H1 (cell line): ENCODE measurements around the gene CXCL11. TPM values are rescaled to one million over a fixed set of nuclear protein-coding genes. Genes with fewer than 3 reads are reported as not detected.

ENCODE experiments used
- CTCF ChIA-PET: fragments of 300-600 bp; sonication (Branson Sonifier 250); formaldehyde crosslinking; loops from one replicate; lab custom pipeline; 2021; ENCODE audit not compliant: partially characterized antibody; lab: Charles Lee
- POLR2A ChIA-PET: fragments of 300-600 bp; sonication (Branson Sonifier 250); formaldehyde crosslinking; loops from one replicate; lab custom pipeline; 2021; ENCODE audit warnings: inconsistent platforms; ENCODE audit not compliant: partially characterized antibody; lab: Charles Lee
- DNase-seq, 2 experiments: peaks; one replicate each; pipeline versions ENCODE4 v3.0.0 to v3.0.0-alpha.2; 2010 to 2022; ENCODE audit warnings: low spot score in 2 of 2, low read depth in 1 of 2, mixed read lengths in 1 of 2
- FAIRE-seq: peaks from 2 replicates; lab custom pipeline; 2011; peaks lifted over from hg19 to GRCh38; lab: Jason Lieb, UNC
- H2AFZ ChIP-seq: 2 replicates; pipeline ENCODE4 v1.8.1; 2012; ENCODE audit warnings: low read length, inconsistent platforms
- H2AK5ac ChIP-seq: 2 replicates; pipeline ENCODE4 v1.6.1; 2013; ENCODE audit warnings: low read depth, low read length
- H2BK120ac ChIP-seq: replicated peaks from 2 replicates; pipeline ENCODE3; 2013; ENCODE audit warnings: low read depth, low read length, inconsistent platforms
- H2BK12ac ChIP-seq: 2 replicates; pipeline ENCODE4 v1.6.1; 2013; ENCODE audit warnings: low read depth, low read length
- H2BK15ac ChIP-seq: 2 replicates; pipeline ENCODE4 v1.6.1; 2013; ENCODE audit warnings: low read length
- H2BK20ac ChIP-seq: 2 replicates; pipeline ENCODE4 v1.6.1; 2013; ENCODE audit warnings: low read length
- H2BK5ac ChIP-seq: 2 replicates; pipeline ENCODE4 v1.6.1; 2013; ENCODE audit warnings: low read depth, low read length
- H3K14ac ChIP-seq: 2 replicates; pipeline ENCODE4 v1.6.1; 2013; ENCODE audit warnings: inconsistent platforms; ENCODE audit not compliant: insufficient read length
- H3K18ac ChIP-seq: 2 replicates; pipeline ENCODE4 v1.6.1; 2013; ENCODE audit warnings: low read length; ENCODE audit errors: extremely low read depth
- H3K23ac ChIP-seq: 2 replicates; pipeline ENCODE4 v1.6.1; 2013; ENCODE audit warnings: inconsistent platforms; ENCODE audit not compliant: insufficient read length
- H3K23me2 ChIP-seq: 2 replicates; pipeline ENCODE4 v1.6.1; 2013; ENCODE audit warnings: low read depth, low read length
- H3K27ac ChIP-seq: 2 replicates; pipeline ENCODE4 v1.6.1; 2011; ENCODE audit warnings: low read depth, low read length, inconsistent platforms
- H3K27me3 ChIP-seq, 4 experiments: replicated peaks in 1 of 4; 1 replicate in 1 of 4; 2 replicates in 3 of 4; pipeline versions ENCODE4 v1.6.1 to v1.8.1; 2011 to 2013; ENCODE audit warnings: low read length in 3 of 4, mild to moderate bottlenecking in 3 of 4, inconsistent platforms in 2 of 4, mixed read lengths in 2 of 4, moderate library complexity in 1 of 4; ENCODE audit not compliant: control insufficient read depth in 3 of 4, insufficient read depth in 3 of 4; ENCODE audit errors: extremely low read depth in 1 of 4
- H3K36me3 ChIP-seq, 4 experiments: 2 replicates each; pipeline versions ENCODE4 v1.6.1 to v1.8.1; 2011 to 2013; ENCODE audit warnings: mild to moderate bottlenecking in 4 of 4, low read length in 3 of 4, moderate library complexity in 2 of 4, control low read depth in 1 of 4, inconsistent platforms in 1 of 4; ENCODE audit not compliant: insufficient read depth in 4 of 4, control insufficient read depth in 2 of 4
- H3K4ac ChIP-seq: replicated peaks from 2 replicates; pipeline ENCODE3; 2013; ENCODE audit warnings: low read length, low read depth, mixed read lengths, inconsistent platforms; ENCODE audit not compliant: insufficient read length
- H3K4me1 ChIP-seq, 4 experiments: replicated peaks in 1 of 4; 1 replicate in 1 of 4; 2 replicates in 3 of 4; pipeline versions ENCODE4 v1.6.1 to v1.8.1; 2011 to 2013; ENCODE audit warnings: low read length in 3 of 4, inconsistent platforms in 2 of 4, mixed read lengths in 1 of 4; ENCODE audit not compliant: insufficient read depth in 4 of 4, control insufficient read depth in 3 of 4
- H3K4me2 ChIP-seq, 2 experiments: 2 replicates each; pipeline versions ENCODE4 v1.6.1 to v1.8.1; 2011 to 2013; ENCODE audit warnings: low read depth in 2 of 2, low read length in 2 of 2, control low read depth in 1 of 2, inconsistent platforms in 1 of 2, mild to moderate bottlenecking in 1 of 2; ENCODE audit not compliant: insufficient read depth in 1 of 2
- H3K4me3 ChIP-seq, 4 experiments: fragments of 200-600, 300-600 bp in 1 of 4; sonication (generic), shearing (Covaris generic), sonication (Bioruptor Twin) in 1 of 4; 2 replicates each; pipeline versions ENCODE4 v1.5.1 to v1.8.1; 2011 to 2016; ENCODE audit warnings: low read length in 4 of 4, low read depth in 3 of 4, control low read depth in 2 of 4, inconsistent platforms in 2 of 4, mild to moderate bottlenecking in 2 of 4, mixed read lengths in 1 of 4, moderate library complexity in 1 of 4; ENCODE audit not compliant: insufficient read depth in 2 of 4; ENCODE audit errors: extremely low read depth in 1 of 4
- H3K56ac ChIP-seq: replicated peaks from 2 replicates; pipeline ENCODE3; 2013; ENCODE audit warnings: low read depth, mild to moderate bottlenecking, mixed read lengths, low read length, inconsistent platforms; ENCODE audit not compliant: insufficient read length
- H3K79me1 ChIP-seq: 2 replicates; pipeline ENCODE4 v1.6.1; 2013; ENCODE audit warnings: low read depth, low read length, control low read depth
- H3K79me2 ChIP-seq, 2 experiments: 2 replicates each; pipeline versions ENCODE4 v1.6.1 to v1.8.1; 2012 to 2013; ENCODE audit warnings: low read length in 2 of 2, mild to moderate bottlenecking in 2 of 2, inconsistent platforms in 1 of 2; ENCODE audit not compliant: insufficient read depth in 2 of 2, control insufficient read depth in 1 of 2
- H3K9ac ChIP-seq, 4 experiments: replicated peaks in 1 of 4; 1 replicate in 1 of 4; 2 replicates in 3 of 4; pipeline versions ENCODE4 v1.6.1 to v1.8.1; 2011 to 2013; ENCODE audit warnings: low read depth in 3 of 4, low read length in 3 of 4, control low read depth in 2 of 4, mild to moderate bottlenecking in 2 of 4, moderate library complexity in 2 of 4, inconsistent platforms in 1 of 4; ENCODE audit errors: extremely low read depth in 1 of 4
- H3K9me3 ChIP-seq, 2 experiments: 2 replicates each; pipeline versions ENCODE4 v1.6.1 to v1.8.1; 2012 to 2013; ENCODE audit warnings: mild to moderate bottlenecking in 2 of 2, moderate library complexity in 2 of 2, control low read depth in 1 of 2, inconsistent platforms in 1 of 2, low read depth in 1 of 2, low read length in 1 of 2, mixed read lengths in 1 of 2; ENCODE audit not compliant: insufficient read depth in 2 of 2
- H4K20me1 ChIP-seq, 2 experiments: replicated peaks in 1 of 2; 2 replicates each; pipeline versions ENCODE3 to v1.8.1; 2011 to 2013; ENCODE audit warnings: inconsistent platforms in 2 of 2, low read length in 2 of 2, mild to moderate bottlenecking in 1 of 2; ENCODE audit not compliant: insufficient read depth in 2 of 2, control insufficient read depth in 1 of 2
- H4K5ac ChIP-seq: 2 replicates; pipeline ENCODE4 v1.6.1; 2013; ENCODE audit warnings: low read length, low read depth, mixed read lengths, inconsistent platforms; ENCODE audit not compliant: insufficient read length
- H4K8ac ChIP-seq: 2 replicates; pipeline ENCODE4 v1.8.0; 2013; ENCODE audit warnings: mild to moderate bottlenecking, moderate library complexity, low read length, inconsistent platforms; ENCODE audit not compliant: insufficient read depth; ENCODE audit errors: extremely low read depth
- H4K91ac ChIP-seq: replicated peaks from 2 replicates; pipeline ENCODE3; 2013; ENCODE audit warnings: low read length, mixed read lengths, inconsistent platforms; ENCODE audit not compliant: insufficient read length
- BRCA1 ChIP-seq: IDR thresholded peaks from 2 replicates; pipeline ENCODE4 v1.6.1; 2012; ENCODE audit warnings: low read depth, low read length, improper control_type of control experiment
- CEBPB ChIP-seq: IDR thresholded peaks from 2 replicates; pipeline ENCODE4 v1.6.1; 2012; ENCODE audit warnings: low read depth, low read length
- CTCF ChIP-seq, 3 experiments: IDR thresholded peaks; 1 replicate in 2 of 3; 2 replicates in 1 of 3; pipeline versions ENCODE4 v1.5.1 to v1.6.1; 2011; ENCODE audit warnings: low read length in 3 of 3, mild to moderate bottlenecking in 3 of 3, inconsistent platforms in 2 of 3, low read depth in 1 of 3, moderate library complexity in 1 of 3; ENCODE audit not compliant: insufficient read depth in 1 of 3; ENCODE audit errors: control extremely low read depth in 1 of 3
- EZH2 ChIP-seq: fragments of 200-600 bp; sonication (generic); IDR thresholded peaks from 2 replicates; pipeline ENCODE4 v1.7.1; 2012; ENCODE audit warnings: low read depth, mild to moderate bottlenecking, moderate library complexity, low read length, inconsistent platforms; ENCODE audit not compliant: severe bottlenecking
- FOSL1 ChIP-seq: IDR thresholded peaks from 2 replicates; pipeline ENCODE4 v1.6.1; 2011; ENCODE audit warnings: mild to moderate bottlenecking, low read depth, low read length, moderate library complexity; ENCODE audit not compliant: insufficient read depth
- PHF8 ChIP-seq: fragments of 200-600 bp; sonication (generic); conservative IDR thresholded peaks from 2 replicates; pipeline ENCODE4 v1.7.1; 2012; ENCODE audit warnings: low read depth, mild to moderate bottlenecking, inconsistent platforms, low read length, moderate library complexity
- POU5F1 ChIP-seq: IDR thresholded peaks from 2 replicates; pipeline ENCODE4 v1.6.1; 2011; ENCODE audit warnings: low read depth, mild to moderate bottlenecking, low read length, moderate library complexity
- RBBP5 ChIP-seq: IDR thresholded peaks from 2 replicates; pipeline ENCODE4 v1.7.1; 2012; ENCODE audit warnings: low read depth, mild to moderate bottlenecking, inconsistent platforms, low read length, moderate library complexity, borderline replicate concordance
- TAF1 ChIP-seq: IDR thresholded peaks from 2 replicates; pipeline ENCODE4 v1.6.1; 2011; ENCODE audit warnings: mild to moderate bottlenecking, low read depth, low read length
- WGBS, 2 experiments: shearing (Covaris generic) in 1 of 2; methylation state at CpG; one replicate each; pipeline versions ENCODE4 v1.1.6 to v1.1.7; 2013 to 2015; ENCODE audit warnings: low lambda C conversion rate in 2 of 2, mixed read lengths in 2 of 2, inconsistent platforms in 1 of 2, low coverage in 1 of 2, missing lambda C conversion rate in 1 of 2; ENCODE audit not compliant: insufficient replicate concordance in 2 of 2, insufficient coverage in 1 of 2, insufficient read length in 1 of 2; ENCODE audit errors: extremely low coverage in 1 of 2, missing lambda C conversion rate in 1 of 2; 5-methylcytosine and 5-hydroxymethylcytosine counted together
- polyA plus RNA-seq, 7 experiments: library from polyadenylated mRNA; depleted of rRNA in 3 of 7; stranded (reverse) in 5 of 7; unstranded in 2 of 7; fragments of >200 nt in 5 of 7; fragments of 200-250 nt in 2 of 7; gene quantifications; 1 replicate in 5 of 7; 2 replicates in 1 of 7; 4 replicates in 1 of 7; pipeline versions ENCODE4 v1.2.1 to v1.2.3, GENCODE V29; 2011 to 2013; ENCODE audit warnings: missing spikeins in 2 of 7, mixed read lengths in 2 of 7
- total RNA-seq: library from RNA; stranded (reverse); fragmentation: NEBNext Ultra II Directional; extraction: Animal tissue kit (Norgen Biotek cat#: 25700); gene quantifications from 2 replicates; pipeline ENCODE4 v1.2.1, GENCODE V29; 2021

The CXCL11 gene
- total and polyA plus RNA-seq, 2 of the 8 experiments (the other 6 are each of a cell fraction or from before 2014, with no cell fraction given): 0.18 TPM; not detected in 1

GRCh38 chr4:75989846-75990528 is 45.9 kb downstream of the CXCL11 start:
- Histone ChIP-seq H3K79me1 (peaks cover 14% of the 10 kb centered on the region), H2BK12ac (no peak overlapping the region), H3K27me3 (no peaks in the 10 kb centered on the region), H3K56ac (no peak overlapping the region), H2BK20ac (no peak overlapping the region), H4K5ac (no peak overlapping the region), H3K18ac (no peak overlapping the region), H2BK120ac (no peak overlapping the region), H4K91ac (no peak overlapping the region), H3K9me3 (no peaks in the 10 kb centered on the region), H2BK5ac (peak overlapping the region; percentile 58; the same call in 1 of the 2 replicates), H3K4me2 (peak overlapping the region; percentile 79 to 87), H4K8ac (peak overlapping the region; percentile 96; the same call in 1 of the 2 replicates), H4K20me1 (peaks cover 5 to 17% of the 10 kb centered on the region in 2 experiments), H3K27ac (peak overlapping the region; percentile 52; the same call in 1 of the 2 replicates), H3K23me2 (peaks cover 8% of the 10 kb centered on the region; the same call in 1 of the 2 replicates), H3K9ac (peak overlapping the region; percentile 73 to 85 (median 80)), H2AK5ac (no peak overlapping the region), H3K23ac (no peak overlapping the region), H3K4me1 (peaks cover 0 to 4% (median 0%) of the 10 kb centered on the region in 4 experiments; a peak in 5 of 7 replicates), H3K4me3 (peak overlapping the region; percentile 79 to 97 (median 95)), H2BK15ac (no peak overlapping the region), H3K4ac (no peak overlapping the region), H3K79me2 (peaks cover 42 to 58% of the 10 kb centered on the region in 2 experiments), H3K14ac (no peak overlapping the region), H2AFZ (no peak overlapping the region), H3K36me3 (no peaks in the 10 kb centered on the region)
- WGBS, 2 experiments: 8% methylated on average over 20 of the region's 20 CpGs; no CpG with 5 or more reads in 1 of the 2 experiments
- POLR2A ChIA-PET: interaction anchor here (0.6 to 1.7 kb wide), 5 partner anchors 84 to 172 kb away, joined by 3 to 5 read pairs (median 3); partner anchors contain the start of gene ART3
- FAIRE-seq: no peak
- CTCF ChIA-PET: interaction anchor here (0.8 kb wide), 1 partner anchor 97 kb away, joined by 3 read pairs; no protein-coding TSS in a partner anchor
- DNase-seq: no peak
- TF ChIP-seq POU5F1: no peak
- no peak for TF ChIP-seq BRCA1
- TF ChIP-seq FOSL1: no peak
- TF ChIP-seq CEBPB: no peak
- TF ChIP-seq RBBP5: no peak
- no peak for TF ChIP-seq EZH2
- TF ChIP-seq PHF8: no peak
- no peak for TF ChIP-seq TAF1
- no peak for TF ChIP-seq CTCF (IDR thresholded peaks at IDR 0.05; ENCODE audit: control extremely low read depth in 1 of 3, insufficient read depth in 1 of 3, low read depth in 1 of 3, low read length in 3 of 3)
